H1 (cell line): ENCODE data around the gene HOXC13. TPM values are rescaled to one million over a fixed set of nuclear protein-coding genes. Genes with fewer than 3 reads are reported as not detected.

Experiments used
- CBX8 ChIP-seq: fragments of 300-800, 300-1000 bp; sonication (generic); IDR thresholded peaks from 2 replicates; pipeline ENCODE4 v1.7.1; 2016; ENCODE audit warnings: low read depth, low read length, borderline replicate concordance
- CEBPB ChIP-seq: IDR thresholded peaks from 2 replicates; pipeline ENCODE4 v1.6.1; 2012; ENCODE audit warnings: low read depth, low read length
- CREB1 ChIP-seq: IDR thresholded peaks from 2 replicates; pipeline ENCODE4 v1.6.1; 2012; ENCODE audit warnings: inconsistent platforms
- CTCF ChIP-seq, 3 experiments: IDR thresholded peaks; 1 replicate in 2 of 3; 2 replicates in 1 of 3; pipeline versions ENCODE4 v1.5.1 to v1.6.1; 2011; ENCODE audit warnings: low read length in 3 of 3, mild to moderate bottlenecking in 3 of 3, inconsistent platforms in 2 of 3, low read depth in 1 of 3, moderate library complexity in 1 of 3; ENCODE audit not compliant: insufficient read depth in 1 of 3; ENCODE audit errors: control extremely low read depth in 1 of 3
- EGR1 ChIP-seq: IDR thresholded peaks from 2 replicates; pipeline ENCODE4 v1.6.1; 2011; ENCODE audit warnings: low read depth, low read length, borderline replicate concordance
- FOSL1 ChIP-seq: IDR thresholded peaks from 2 replicates; pipeline ENCODE4 v1.6.1; 2011; ENCODE audit warnings: mild to moderate bottlenecking, low read depth, low read length, moderate library complexity; ENCODE audit not compliant: insufficient read depth
- HDAC2 ChIP-seq, 2 experiments: fragments of 300-600 bp in 1 of 2; sonication (generic) in 1 of 2; IDR thresholded peaks; 2 replicates each; pipeline ENCODE4 v1.6.1; 2011 to 2012; ENCODE audit warnings: low read depth in 2 of 2, low read length in 2 of 2, mild to moderate bottlenecking in 2 of 2, moderate library complexity in 2 of 2, borderline replicate concordance in 1 of 2, inconsistent platforms in 1 of 2
- KDM1A ChIP-seq: fragments of 200-600, 300-600 bp; sonication (generic); IDR thresholded peaks from 2 replicates; pipeline ENCODE4 v1.7.1; 2016; ENCODE audit warnings: mild to moderate bottlenecking, low read length, borderline replicate concordance
- NRF1 ChIP-seq: IDR thresholded peaks from 2 replicates; pipeline ENCODE4 v1.6.1; 2011; ENCODE audit warnings: mild to moderate bottlenecking, low read depth, low read length, improper control_type of control experiment
- PHF8 ChIP-seq: fragments of 200-600 bp; sonication (generic); conservative IDR thresholded peaks from 2 replicates; pipeline ENCODE4 v1.7.1; 2012; ENCODE audit warnings: low read depth, mild to moderate bottlenecking, inconsistent platforms, low read length, moderate library complexity
- POU5F1 ChIP-seq: IDR thresholded peaks from 2 replicates; pipeline ENCODE4 v1.6.1; 2011; ENCODE audit warnings: low read depth, mild to moderate bottlenecking, low read length, moderate library complexity
- SAP30 ChIP-seq: fragments of 300-600 bp; sonication (generic); IDR thresholded peaks from 2 replicates; pipeline ENCODE4 v1.7.1; 2012; ENCODE audit warnings: low read length, moderate library complexity, mild to moderate bottlenecking, inconsistent platforms; ENCODE audit not compliant: insufficient read depth, insufficient replicate concordance
- SRF ChIP-seq: IDR thresholded peaks from 2 replicates; pipeline ENCODE4 v1.6.1; 2011; ENCODE audit warnings: mild to moderate bottlenecking, low read depth, low read length, moderate library complexity
- YY1 ChIP-seq: IDR thresholded peaks from 2 replicates; pipeline ENCODE4 v1.6.1; 2011; ENCODE audit warnings: low read depth, mild to moderate bottlenecking, low read length
- ZNF274 ChIP-seq: IDR thresholded peaks from 2 replicates; pipeline ENCODE4 v1.7.0; 2012; ENCODE audit warnings: low read length, borderline replicate concordance; ENCODE audit errors: extremely low read depth
- polyA plus RNA-seq, 7 experiments: library from polyadenylated mRNA; depleted of rRNA in 3 of 7; stranded (reverse) in 5 of 7; unstranded in 2 of 7; fragments of >200 nt in 5 of 7; fragments of 200-250 nt in 2 of 7; gene quantifications; 1 replicate in 5 of 7; 2 replicates in 1 of 7; 4 replicates in 1 of 7; pipeline versions ENCODE4 v1.2.1 to v1.2.3, GENCODE V29; 2011 to 2013; ENCODE audit warnings: missing spikeins in 2 of 7, mixed read lengths in 2 of 7
- total RNA-seq: library from RNA; stranded (reverse); fragmentation: NEBNext Ultra II Directional; extraction: Animal tissue kit (Norgen Biotek cat#: 25700); gene quantifications from 2 replicates; pipeline ENCODE4 v1.2.1, GENCODE V29; 2021

HOXC13 gene
- total and polyA plus RNA-seq, 2 of the 8 experiments (the other 6 are each of a cell fraction or from before 2014, with no cell fraction given): 0.02 TPM; not detected in 1

- TF ChIP-seq PHF8 (no peak), SRF (no peak), KDM1A (no peak), POU5F1 (no peak), CEBPB (no peak), ZNF274 (no peak), FOSL1 (no peak), EGR1 (no peak), CBX8 (peak; percentile 78; the same call in 1 of the 2 replicates), SAP30 (no peak), CREB1 (peak; percentile 94), YY1 (no peak), NRF1 (no peak), HDAC2 (IDR thresholded peaks at IDR 0.05; ENCODE audit: borderline replicate concordance in 1 of 2, low read depth in 2 of 2, low read length in 2 of 2) (no peak), CTCF (IDR thresholded peaks at IDR 0.05; ENCODE audit: control extremely low read depth in 1 of 3, insufficient read depth in 1 of 3, low read depth in 1 of 3, low read length in 3 of 3) (peak; percentile 84 to 97 (median 89))
These were observed 46.5 kb downstream of the HOXC13 start, which contains the start of gene HOXC10 (continued) for GRCh38 chr12:53984901-53985691.
